HG03139 (cell line): Measurements from ENCODE around the gene KRTAP5-2.

Source experiments
- ATAC-seq: cut with Tn5 transposase; IDR thresholded peaks from one replicate; pipeline ENCODE4 v1.9.1; 2021; ENCODE audit not compliant: unreplicated experiment

Gene KRTAP5-2

GRCh38 chr11:1568441-1568911 lies 29.6 kb downstream of the KRTAP5-2 start:
- ATAC-seq: no peak

GRCh38 chr11:1567721-1568100 lies 30.4 kb downstream of the KRTAP5-2 start:
- ATAC-seq: no peak

GRCh38 chr11:1567052-1567720 lies 30.9 kb downstream of the KRTAP5-2 start:
- ATAC-seq: no peak

- no peak for ATAC-seq
Observed at GRCh38 chr11:1566381-1567051, 31.6 kb downstream of the KRTAP5-2 start.

GRCh38 chr11:1565904-1566247 lies 32.2 kb downstream of the KRTAP5-2 start:
- no peak for ATAC-seq

- no peak for ATAC-seq
Observed at GRCh38 chr11:1565173-1565903, 32.8 kb downstream of the KRTAP5-2 start.

- no peak for ATAC-seq
Observed at GRCh38 chr11:1564535-1565172, 33.4 kb downstream of the KRTAP5-2 start.

- no peak for ATAC-seq
Observed at GRCh38 chr11:1563697-1564534, 34.2 kb downstream of the KRTAP5-2 start.

- no peak for ATAC-seq
Observed at GRCh38 chr11:1563149-1563638, 34.9 kb downstream of the KRTAP5-2 start.

GRCh38 chr11:1562469-1563148 lies 35.5 kb downstream of the KRTAP5-2 start:
- no peak for ATAC-seq

- no peak for ATAC-seq
Observed at GRCh38 chr11:1561955-1562354, 36.1 kb downstream of the KRTAP5-2 start.

GRCh38 chr11:1561266-1561665 lies 36.8 kb downstream of the KRTAP5-2 start:
- no peak for ATAC-seq

GRCh38 chr11:1560649-1561251 lies 37.3 kb downstream of the KRTAP5-2 start:
- no peak for ATAC-seq

GRCh38 chr11:1560002-1560648 lies 38.0 kb downstream of the KRTAP5-2 start:
- no peak for ATAC-seq

GRCh38 chr11:1559111-1559951 lies 38.8 kb downstream of the KRTAP5-2 start:
- ATAC-seq: no peak

GRCh38 chr11:1558775-1559110 lies 39.4 kb downstream of the KRTAP5-2 start:
- ATAC-seq: no peak

- ATAC-seq: no peak
Observed at GRCh38 chr11:1557904-1558774, 40.0 kb downstream of the KRTAP5-2 start.
